Measurements from ENCODE around the gene DAB2IP.

The DAB2IP gene

GRCh38 chr9:121815546-121816448 lies 164.4 kb downstream of the DAB2IP start:
- FAIRE-seq, result no peak
- DNase-seq (ENCODE audit: low spot score), result no peak

GRCh38 chr9:121816449-121816817 lies 165.0 kb downstream of the DAB2IP start:
- FAIRE-seq, result no peak
- no peak for DNase-seq (ENCODE audit: low spot score)

- FAIRE-seq, result no peak
- no peak for DNase-seq (ENCODE audit: low spot score)
Observed at GRCh38 chr9:121816845-121817450, 165.5 kb downstream of the DAB2IP start.

GRCh38 chr9:121817476-121817875 lies 166.0 kb downstream of the DAB2IP start:
- no peak for FAIRE-seq
- DNase-seq (ENCODE audit: low spot score), result no peak

GRCh38 chr9:121818016-121818661 lies 166.7 kb downstream of the DAB2IP start:
- FAIRE-seq, result no peak
- no peak for DNase-seq (ENCODE audit: low spot score)

GRCh38 chr9:121818841-121819427 lies 167.5 kb downstream of the DAB2IP start:
- DNase-seq (ENCODE audit: low spot score), result no peak
- no peak for FAIRE-seq

GRCh38 chr9:121819428-121820231 lies 168.2 kb downstream of the DAB2IP start:
- DNase-seq (ENCODE audit: low spot score), result no peak
- FAIRE-seq, result no peak

- FAIRE-seq, result no peak
Observed at GRCh38 chr9:121820286-121821005, 169.0 kb downstream of the DAB2IP start.

GRCh38 chr9:121821326-121821725 lies 169.9 kb downstream of the DAB2IP start:
- DNase-seq (ENCODE audit: low spot score) (no peak), FAIRE-seq (no peak)

More at GRCh38 chr9:121820286-121821005, 169.0 kb downstream of the DAB2IP start:
- no peak for DNase-seq (ENCODE audit: low spot score)

GRCh38 chr9:121822093-121823085 lies 171.0 kb downstream of the DAB2IP start:
- no peak for DNase-seq (ENCODE audit: low spot score)
- FAIRE-seq, result no peak

GRCh38 chr9:121823451-121824169 lies 172.2 kb downstream of the DAB2IP start:
- no peak for FAIRE-seq
- DNase-seq (ENCODE audit: low spot score), result no peak

- FAIRE-seq, result no peak
- DNase-seq (ENCODE audit: low spot score), result no peak
Observed at GRCh38 chr9:121824651-121825030, 173.2 kb downstream of the DAB2IP start.

GRCh38 chr9:121825031-121825691 lies 173.7 kb downstream of the DAB2IP start:
- FAIRE-seq (no peak), DNase-seq (ENCODE audit: low spot score) (no peak)

- no peak for FAIRE-seq
- DNase-seq (ENCODE audit: low spot score), result no peak
Observed at GRCh38 chr9:121826711-121827110, 175.3 kb downstream of the DAB2IP start.

- no peak for DNase-seq (ENCODE audit: low spot score)
- FAIRE-seq, result no peak
Observed at GRCh38 chr9:121827251-121827967, 176.0 kb downstream of the DAB2IP start.

- DNase-seq (ENCODE audit: low spot score) (no peak), FAIRE-seq (no peak)
Observed at GRCh38 chr9:121830441-121831140, 179.2 kb downstream of the DAB2IP start.

GRCh38 chr9:121831869-121832268 lies 180.4 kb downstream of the DAB2IP start:
- DNase-seq (ENCODE audit: low spot score) (no peak), FAIRE-seq (no peak)

All from RCC 7860 (cell line).